ENCODE results near the gene IQCH. TPM values are rescaled to one million over a fixed set of nuclear protein-coding genes. Genes with fewer than 3 reads are reported as not detected.

Gene IQCH
- total RNA-seq, 2 experiments from 2014 or later: 1.3 to 1.4 TPM

DNA sequence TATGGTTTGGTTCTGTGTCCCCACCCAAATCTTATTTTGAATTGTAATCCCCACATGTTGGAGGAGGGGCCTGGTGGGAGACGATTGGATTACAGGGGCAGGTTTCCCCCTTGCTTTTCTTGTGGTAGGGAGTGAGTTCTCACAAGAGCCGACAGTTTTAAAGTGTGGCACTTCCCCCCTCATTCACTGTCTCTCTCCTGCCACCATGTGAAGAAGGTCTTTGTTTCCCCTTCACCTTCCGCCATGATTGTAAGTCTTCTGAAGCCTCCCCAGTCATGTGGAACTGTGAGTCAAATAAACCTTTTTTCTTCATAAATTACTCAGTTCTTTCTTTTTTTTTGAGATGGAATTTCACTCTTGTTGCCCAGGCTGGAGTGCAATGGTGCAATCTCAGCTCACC, 124.9 kb downstream of the IQCH start:
- H3K9me3 Mint-ChIP-seq: no peaks in the 10 kb centered on the region
- DNase-seq: no peak
- H3K36me3 Mint-ChIP-seq: no peaks in the 10 kb centered on the region
- H3K4me1 Mint-ChIP-seq: no peaks in the 10 kb centered on the region
- H3K27me3 Mint-ChIP-seq: peaks cover 7% of the 10 kb centered on the region
- H3K27ac Mint-ChIP-seq: no peak overlapping the region
- H3K4me3 Mint-ChIP-seq: no peak overlapping the region

GRCh38 chr15:67380921-67381320, 126.3 kb downstream of the IQCH start:
- Mint-ChIP-seq H3K27me3 (peaks cover 10% of the 10 kb centered on the region), H3K9me3 (no peaks in the 10 kb centered on the region), H3K4me1 (no peaks in the 10 kb centered on the region), H3K27ac (no peak overlapping the region), H3K36me3 (no peaks in the 10 kb centered on the region), H3K4me3 (no peak overlapping the region)
- DNase-seq: no peak

DNA sequence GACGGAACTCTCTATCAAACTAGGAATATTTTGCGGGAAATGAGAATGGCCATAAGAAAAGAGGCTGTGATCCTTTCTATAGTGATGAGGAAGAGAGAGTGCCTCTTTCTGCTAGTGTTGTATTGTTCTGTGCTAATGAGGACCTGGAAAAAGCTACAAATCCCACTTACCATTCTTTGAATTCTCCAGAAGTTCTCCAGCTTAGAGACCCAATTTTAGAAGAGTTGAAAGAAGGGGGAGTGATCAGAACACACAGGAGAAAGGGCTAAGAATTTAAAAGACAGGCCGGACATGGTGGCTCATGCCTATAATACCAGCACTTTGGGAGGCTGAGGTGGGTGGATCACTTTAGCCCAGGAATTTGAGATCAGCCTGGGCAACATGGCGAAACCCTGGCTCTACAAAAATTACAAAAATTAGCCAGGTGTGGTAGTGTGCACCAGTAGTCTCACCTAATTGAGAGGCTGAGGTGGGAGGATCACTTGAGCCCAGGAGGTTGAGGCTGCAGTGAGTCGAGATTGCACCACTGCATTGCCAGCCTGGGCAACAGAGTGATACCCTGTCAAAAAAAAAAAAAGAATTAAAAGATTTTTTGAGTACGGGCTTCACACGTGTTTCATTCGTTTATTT, 126.9 kb downstream of the IQCH start:
- H3K9me3 Mint-ChIP-seq: no peaks in the 10 kb centered on the region
- H3K36me3 Mint-ChIP-seq: no peaks in the 10 kb centered on the region
- DNase-seq: no peak
- H3K4me3 Mint-ChIP-seq: no peak overlapping the region
- H3K4me1 Mint-ChIP-seq: no peaks in the 10 kb centered on the region
- peaks cover 10% of the 10 kb centered on the region for H3K27me3 Mint-ChIP-seq
- H3K27ac Mint-ChIP-seq: no peak overlapping the region

- peaks cover 10% of the 10 kb centered on the region for H3K27me3 Mint-ChIP-seq
- H3K4me1 Mint-ChIP-seq: no peaks in the 10 kb centered on the region
- no peaks in the 10 kb centered on the region for H3K9me3 Mint-ChIP-seq
- H3K36me3 Mint-ChIP-seq: no peaks in the 10 kb centered on the region
- no peak overlapping the region for H3K27ac Mint-ChIP-seq
- H3K4me3 Mint-ChIP-seq: no peak overlapping the region
- DNase-seq: no peak
These were observed 128.1 kb downstream of the IQCH start for GRCh38 chr15:67382723-67383122.

GRCh38 chr15:67383899-67384298, 129.3 kb downstream of the IQCH start:
- Mint-ChIP-seq H3K36me3 (no peaks in the 10 kb centered on the region), H3K4me3 (no peak overlapping the region), H3K4me1 (no peaks in the 10 kb centered on the region), H3K9me3 (no peaks in the 10 kb centered on the region), H3K27ac (no peak overlapping the region), H3K27me3 (peaks cover 7% of the 10 kb centered on the region)
- no peak for DNase-seq

DNA sequence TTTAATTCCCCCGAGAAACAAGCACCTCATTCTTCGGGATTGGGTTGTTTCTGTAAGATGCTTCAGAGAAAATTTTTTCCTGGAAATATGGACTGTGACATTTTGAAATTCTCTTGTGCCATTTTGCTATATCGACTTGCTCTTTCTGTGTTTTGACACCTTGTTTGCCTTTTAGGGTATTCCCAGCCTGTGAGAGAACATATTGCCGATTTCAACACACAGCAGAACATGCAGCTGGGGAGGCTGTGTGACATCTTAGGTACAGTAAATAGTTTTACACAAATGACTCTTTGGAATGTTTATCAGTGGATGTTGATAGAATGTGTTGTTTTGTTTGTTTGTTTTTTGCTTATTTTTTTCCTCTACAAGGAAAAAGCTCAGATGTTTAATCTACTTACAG, 130.2 kb downstream of the IQCH start:
- DNase-seq: no peak
- no peak overlapping the region for H3K4me3 Mint-ChIP-seq
- no peaks in the 10 kb centered on the region for H3K9me3 Mint-ChIP-seq
- no peaks in the 10 kb centered on the region for H3K4me1 Mint-ChIP-seq
- H3K27ac Mint-ChIP-seq: no peak overlapping the region
- peaks cover 7% of the 10 kb centered on the region for H3K27me3 Mint-ChIP-seq
- H3K36me3 Mint-ChIP-seq: no peaks in the 10 kb centered on the region

DNA sequence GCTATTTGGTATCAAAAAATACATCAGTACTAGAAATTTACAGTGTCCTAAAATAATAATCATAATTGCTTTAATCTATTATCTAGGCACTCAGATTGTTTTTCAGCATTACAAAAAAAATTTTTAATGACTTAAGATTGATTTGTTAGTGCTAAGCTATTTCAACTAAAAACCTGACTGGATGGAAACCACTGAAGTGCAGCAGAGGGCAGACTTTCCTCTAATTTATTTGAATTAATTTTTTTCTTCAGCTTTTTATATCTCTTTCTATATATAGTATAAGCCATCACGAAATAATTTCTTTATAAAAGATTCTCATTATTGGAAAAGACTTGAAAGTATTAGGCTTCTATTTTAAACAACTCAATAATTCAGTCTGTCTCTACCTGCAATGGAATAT, 131.4 kb downstream of the IQCH start:
- no peak for DNase-seq
- Mint-ChIP-seq H3K36me3 (no peaks in the 10 kb centered on the region), H3K27me3 (peaks cover 7% of the 10 kb centered on the region), H3K9me3 (no peaks in the 10 kb centered on the region), H3K4me3 (no peak overlapping the region), H3K27ac (no peak overlapping the region), H3K4me1 (no peaks in the 10 kb centered on the region)

DNA sequence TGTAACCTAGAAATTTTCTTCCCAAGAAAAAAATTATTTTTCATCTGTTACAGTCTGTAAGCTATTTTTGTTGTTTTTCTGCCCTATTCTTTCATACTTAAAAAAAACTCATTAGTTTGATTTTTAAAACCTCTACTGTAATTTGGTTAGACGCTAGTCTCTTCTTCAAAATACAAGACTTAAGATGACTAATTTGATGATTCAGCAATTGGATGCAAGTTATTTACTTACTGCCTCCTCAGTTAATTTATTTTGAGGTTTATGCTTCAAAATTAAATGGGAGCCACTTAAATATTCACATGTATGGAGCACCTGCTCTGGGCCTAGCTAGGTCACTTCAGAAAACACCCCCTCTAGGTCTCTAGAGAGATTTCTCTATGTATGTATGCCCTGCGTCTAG, 132.4 kb downstream of the IQCH start:
- Mint-ChIP-seq H3K36me3 (no peaks in the 10 kb centered on the region), H3K4me1 (no peaks in the 10 kb centered on the region)

GRCh38 chr15:67389975-67390374, 135.4 kb downstream of the IQCH start:
- Mint-ChIP-seq H3K9me3 (no peaks in the 10 kb centered on the region), H3K4me1 (no peaks in the 10 kb centered on the region), H3K27ac (no peak overlapping the region), H3K4me3 (no peak overlapping the region), H3K36me3 (no peaks in the 10 kb centered on the region), H3K27me3 (peaks cover 4% of the 10 kb centered on the region)
- DNase-seq: no peak

More for the DNA sequence above, 132.4 kb downstream of the IQCH start:
- no peak overlapping the region for H3K4me3 Mint-ChIP-seq
- H3K27me3 Mint-ChIP-seq: peaks cover 7% of the 10 kb centered on the region
- no peak overlapping the region for H3K27ac Mint-ChIP-seq
- DNase-seq: no peak
- H3K9me3 Mint-ChIP-seq: no peaks in the 10 kb centered on the region

GRCh38 chr15:67394873-67395639, 140.5 kb downstream of the IQCH start:
- H3K36me3 Mint-ChIP-seq: no peaks in the 10 kb centered on the region
- H3K4me3 Mint-ChIP-seq: no peak overlapping the region
- H3K4me1 Mint-ChIP-seq: no peaks in the 10 kb centered on the region
- no peaks in the 10 kb centered on the region for H3K9me3 Mint-ChIP-seq
- no peaks in the 10 kb centered on the region for H3K27me3 Mint-ChIP-seq
- no peak for DNase-seq
- H3K27ac Mint-ChIP-seq: no peak overlapping the region

DNA sequence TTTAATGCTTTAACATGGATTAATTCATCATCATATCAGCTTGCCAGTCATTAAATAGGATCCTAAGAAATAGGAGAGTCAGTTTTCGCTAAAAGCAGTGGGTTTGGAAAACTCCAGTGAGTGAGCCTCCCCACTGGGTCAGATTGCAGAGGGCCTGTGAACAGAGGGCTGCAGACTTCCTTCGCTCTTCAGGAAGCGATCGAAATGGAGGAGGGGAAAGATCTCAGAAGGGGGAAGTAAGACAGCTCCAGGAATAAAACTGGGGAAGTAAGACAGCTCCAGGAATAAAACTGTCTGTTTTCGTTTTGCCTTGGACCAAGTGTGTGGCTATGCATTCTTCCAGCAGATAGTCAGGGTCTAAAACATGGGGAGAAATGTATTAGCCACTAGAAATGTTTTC, 141.5 kb downstream of the IQCH start:
- Mint-ChIP-seq H3K4me1 (no peaks in the 10 kb centered on the region), H3K27ac (no peak overlapping the region), H3K27me3 (no peaks in the 10 kb centered on the region), H3K4me3 (no peak overlapping the region), H3K36me3 (no peaks in the 10 kb centered on the region), H3K9me3 (no peaks in the 10 kb centered on the region)
- DNase-seq: no peak

- Mint-ChIP-seq H3K27me3 (no peaks in the 10 kb centered on the region), H3K9me3 (no peaks in the 10 kb centered on the region), H3K36me3 (no peaks in the 10 kb centered on the region), H3K4me1 (no peaks in the 10 kb centered on the region), H3K4me3 (no peak overlapping the region), H3K27ac (no peak overlapping the region)
- DNase-seq: no peak
These were observed 142.6 kb downstream of the IQCH start for GRCh38 chr15:67397139-67397538.

DNA sequence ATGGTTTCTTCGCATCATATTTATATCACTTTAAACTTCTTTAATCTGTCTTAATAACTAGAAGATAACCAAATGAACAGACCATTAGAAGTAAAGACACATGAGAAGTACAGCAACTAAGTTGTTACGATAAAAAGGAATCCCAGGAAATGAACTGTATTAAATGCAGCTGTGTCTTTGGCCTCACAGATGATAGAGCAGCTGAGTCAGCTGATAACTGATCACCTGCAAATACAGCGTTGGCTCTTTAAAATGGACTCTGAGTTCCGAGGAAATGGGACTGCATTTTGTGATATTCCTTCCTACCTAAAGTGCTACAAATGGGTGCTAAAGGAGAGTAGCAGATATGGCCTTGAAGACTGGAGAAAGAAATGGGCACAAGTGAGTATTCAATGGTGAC, 145.3 kb downstream of the IQCH start:
- Mint-ChIP-seq H3K4me1 (no peaks in the 10 kb centered on the region), H3K4me3 (no peak overlapping the region), H3K36me3 (no peaks in the 10 kb centered on the region), H3K9me3 (no peaks in the 10 kb centered on the region), H3K27me3 (no peaks in the 10 kb centered on the region), H3K27ac (no peak overlapping the region)
- no peak for DNase-seq

DNA sequence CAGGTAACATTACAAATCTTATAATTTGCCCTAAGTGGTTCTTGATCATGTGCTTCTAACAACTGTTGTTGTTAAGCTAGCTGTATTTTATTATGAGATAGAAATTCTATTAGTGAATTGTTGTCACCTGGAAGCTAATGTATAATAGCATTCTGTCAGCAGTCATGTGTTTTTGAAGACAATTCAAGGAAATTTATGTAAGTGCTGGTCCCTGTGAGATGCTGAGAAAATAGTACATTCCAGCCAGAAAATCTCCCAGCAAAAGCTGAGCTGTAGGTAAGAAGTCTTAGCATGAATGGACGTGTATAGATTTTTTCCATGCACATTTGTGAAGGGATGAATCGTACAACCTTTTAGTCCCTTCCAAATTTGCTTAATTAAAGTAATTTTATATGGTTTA, 146.3 kb downstream of the IQCH start:
- H3K27me3 Mint-ChIP-seq: no peaks in the 10 kb centered on the region
- H3K36me3 Mint-ChIP-seq: no peaks in the 10 kb centered on the region
- no peak overlapping the region for H3K4me3 Mint-ChIP-seq
- no peaks in the 10 kb centered on the region for H3K4me1 Mint-ChIP-seq
- H3K9me3 Mint-ChIP-seq: no peaks in the 10 kb centered on the region
- no peak for DNase-seq
- H3K27ac Mint-ChIP-seq: no peak overlapping the region

- no peaks in the 10 kb centered on the region for H3K27me3 Mint-ChIP-seq
- no peak overlapping the region for H3K27ac Mint-ChIP-seq
- no peak for DNase-seq
- no peaks in the 10 kb centered on the region for H3K4me1 Mint-ChIP-seq
- H3K4me3 Mint-ChIP-seq: no peak overlapping the region
- H3K36me3 Mint-ChIP-seq: no peaks in the 10 kb centered on the region
- H3K9me3 Mint-ChIP-seq: no peaks in the 10 kb centered on the region
These were observed 146.8 kb downstream of the IQCH start for GRCh38 chr15:67401336-67401735.

Data from activated naive CD8-positive, alpha-beta T cell treated with anti-CD3 and anti-CD28 coated beads for 36 hours (primary cell).